Measurements from ENCODE around the gene HERPUD1. TPM values are rescaled to one million over a fixed set of nuclear protein-coding genes. Genes with fewer than 3 reads are reported as not detected.

Gene HERPUD1
- polyA plus RNA-seq, 1 of the 3 experiments (the other 2 are of a cell fraction) = 46.3 TPM

- H3K4me2 ChIP-seq = no peak overlapping the region
- no peaks in the 10 kb centered on the region; a peak in 1 of 4 replicates for H3K4me1 ChIP-seq (ENCODE audit: control insufficient read depth in 1 of 2, insufficient read depth in 2 of 2, low read depth in 1 of 2, low read length in 1 of 2)
- CTCF ChIA-PET = interaction anchor here (1.0 to 6.2 kb wide), 5 partner anchors 10 to 160 kb away, joined by 3 to 56 read pairs (median 23); partner anchors contain the start of genes CETP and SLC12A3
- H3K9me3 ChIP-seq = no peaks in the 10 kb centered on the region
- H3K9me2 ChIP-seq = no peaks in the 10 kb centered on the region
- H2AFZ ChIP-seq (ENCODE audit: low read depth) = no peak overlapping the region
- WGBS (ENCODE audit: low lambda C conversion rate) = 83% methylated on average over 6 of the region's 6 CpGs
- TF ChIP-seq GATA2 (CRISPR knock-in tag; IDR thresholded peaks at IDR 0.05) (no peak), TCF12 (IDR thresholded peaks at IDR 0.05) (no peak), CHD2 (IDR thresholded peaks at IDR 0.05; ENCODE audit: low read length, partially characterized antibody) (no peak), POLR2AphosphoS5 (IDR thresholded peaks at IDR 0.05; ENCODE audit: low read depth, low read length) (no peak), MXI1 (IDR thresholded peaks at IDR 0.05; ENCODE audit: low read depth, low read length) (no peak), NFIC (IDR thresholded peaks at IDR 0.05; ENCODE audit: borderline replicate concordance) (no peak), FOSL2 (IDR thresholded peaks at IDR 0.05; ENCODE audit: borderline replicate concordance, low read depth) (no peak), ZBTB33 (IDR thresholded peaks at IDR 0.05; ENCODE audit: borderline replicate concordance, low read depth) (no peak), EP300 (IDR thresholded peaks at IDR 0.05; ENCODE audit: borderline replicate concordance in 1 of 2, low read depth in 1 of 2, low read length in 1 of 2) (no peak), ELF1 (IDR thresholded peaks at IDR 0.05) (no peak), SIN3A (IDR thresholded peaks at IDR 0.05; ENCODE audit: borderline replicate concordance, low read depth, low read length) (no peak), REST (IDR thresholded peaks at IDR 0.05; ENCODE audit: low read depth, low read length) (no peak), TAF1 (IDR thresholded peaks at IDR 0.05; ENCODE audit: borderline replicate concordance, low read depth, low read length) (no peak), RFX5 (IDR thresholded peaks at IDR 0.05; ENCODE audit: low read length) (no peak), MEF2A (IDR thresholded peaks at IDR 0.05; ENCODE audit: borderline replicate concordance, low read depth) (no peak), RAD21 (IDR thresholded peaks at IDR 0.05; ENCODE audit: low read length) (no peak), FOXM1 (IDR thresholded peaks at IDR 0.05; ENCODE audit: low read depth) (no peak), YY1 (IDR thresholded peaks at IDR 0.05; ENCODE audit: low read depth) (no peak), JUND (IDR thresholded peaks at IDR 0.05) (no peak)
- H3F3A ChIP-seq (replicated peaks; ENCODE audit: insufficient read depth) = peaks cover 5% of the 10 kb centered on the region
- H3K27me3 ChIP-seq (ENCODE audit: insufficient read depth) = no peaks in the 10 kb centered on the region
- H3K79me2 ChIP-seq (ENCODE audit: insufficient read depth) = no peaks in the 10 kb centered on the region
- POLR2A ChIA-PET = interaction anchor here (1.5 kb wide), 1 partner anchor 22 kb away, joined by 3 read pairs; no protein-coding TSS in a partner anchor
- H3K9ac ChIP-seq = no peak overlapping the region
- H3K27ac ChIP-seq (ENCODE audit: low read depth in 2 of 2, low read length in 1 of 2) = no peak overlapping the region
- DNase-seq = no peak
- no peaks in the 10 kb centered on the region for H4K20me1 ChIP-seq (ENCODE audit: insufficient read depth)
- no peaks in the 10 kb centered on the region for H3K36me3 ChIP-seq (replicated peaks in 1 of 2; ENCODE audit: control insufficient read depth in 1 of 2, insufficient read depth in 2 of 2, low read length in 1 of 2)
- no peak overlapping the region for H3K4me3 ChIP-seq (ENCODE audit: low read depth in 2 of 2, low read length in 1 of 2)
Observed at GRCh38 chr16:56953006-56953405, 21.1 kb downstream of the HERPUD1 start.

Data from SK-N-SH (cell line).